Neural progenitor cell (in vitro differentiated cells): ENCODE measurements around the gene RNLS.

ENCODE experiments used
- CTCF ChIP-seq: fragments of 200-600 bp; sonication (generic); IDR thresholded peaks from 2 replicates; pipeline ENCODE4 v1.5.1; 2017; ENCODE audit warnings: antibody characterized with exemption, mild to moderate bottlenecking
- EZH2 ChIP-seq: fragments of 200-600 bp; sonication (generic); IDR thresholded peaks from 2 replicates; pipeline ENCODE4 v1.6.1; 2017; ENCODE audit warnings: antibody characterized with exemption, mild to moderate bottlenecking, moderate library complexity
- EZH2phosphoT487 ChIP-seq: fragments of 200-600 bp; sonication (generic); IDR thresholded peaks from 2 replicates; pipeline ENCODE4 v1.6.1; 2017; ENCODE audit warnings: antibody characterized with exemption

- no peak for TF ChIP-seq CTCF
- TF ChIP-seq EZH2 = no peak
- TF ChIP-seq EZH2phosphoT487 = no peak
Measured at GRCh38 chr10:88330174-88330573, 252.9 kb downstream of the RNLS start.
